DND-41 (cell line): ENCODE data around the gene MYDGF.

ENCODE experiments used
- ATAC-seq: fragments of 200-7000 bp; cut with Tn5 transposase; 3 replicates; pipeline ENCODE4 v1.9.1; 2021; ENCODE audit warnings: low read depth; ENCODE audit not compliant: insufficient read depth
- DNase-seq: peaks from one replicate; pipeline ENCODE4 v3.0.0-alpha.2; 2020
- H2AFZ ChIP-seq: 2 replicates; pipeline ENCODE4 v1.6.0; 2012; ENCODE audit warnings: low read depth, low read length
- H3K27ac ChIP-seq: 2 replicates; pipeline ENCODE4 v1.5.1; 2012; ENCODE audit warnings: low read length, inconsistent platforms
- H3K27me3 ChIP-seq: fragments of 200-600 bp; sonication (generic); 2 replicates; pipeline ENCODE4 v1.6.0; 2012; ENCODE audit warnings: low read length, mild to moderate bottlenecking, inconsistent platforms; ENCODE audit not compliant: insufficient read depth, poor library complexity
- H3K36me3 ChIP-seq: 2 replicates; pipeline ENCODE4 v1.5.1; 2012; ENCODE audit warnings: low read length, inconsistent platforms; ENCODE audit not compliant: insufficient read depth
- H3K4me1 ChIP-seq: 2 replicates; pipeline ENCODE4 v1.5.1; 2012; ENCODE audit warnings: mild to moderate bottlenecking, low read length; ENCODE audit not compliant: insufficient read depth
- H3K4me2 ChIP-seq: 2 replicates; pipeline ENCODE4 v1.6.0; 2012; ENCODE audit warnings: mild to moderate bottlenecking, moderate library complexity, low read length, inconsistent platforms; ENCODE audit not compliant: insufficient read depth
- H3K4me3 ChIP-seq, 2 experiments: fragments of 200-600 bp in 1 of 2; shearing (Covaris generic) in 1 of 2; 2 replicates each; pipeline ENCODE4 v1.5.1; 2012 to 2016; ENCODE audit warnings: inconsistent platforms in 2 of 2, low read length in 2 of 2, mild to moderate bottlenecking in 2 of 2, low read depth in 1 of 2, moderate library complexity in 1 of 2
- H3K79me2 ChIP-seq: 2 replicates; pipeline ENCODE4 v1.6.0; 2012; ENCODE audit warnings: low read length, inconsistent platforms; ENCODE audit not compliant: insufficient read depth
- H3K9ac ChIP-seq: 2 replicates; pipeline ENCODE4 v1.6.0; 2012; ENCODE audit warnings: low read depth, mild to moderate bottlenecking, inconsistent platforms, low read length, moderate library complexity
- H3K9me3 ChIP-seq: 2 replicates; pipeline ENCODE4 v1.5.1; 2012; ENCODE audit warnings: low read length, moderate library complexity, mild to moderate bottlenecking, inconsistent platforms; ENCODE audit not compliant: insufficient read depth, severe bottlenecking
- H4K20me1 ChIP-seq: 2 replicates; pipeline ENCODE4 v1.6.0; 2012; ENCODE audit warnings: low read length; ENCODE audit not compliant: insufficient read depth
- CTCF ChIP-seq: IDR thresholded peaks from 2 replicates; pipeline ENCODE4 v1.5.1; 2012; ENCODE audit warnings: borderline replicate concordance, low read length, moderate library complexity, mild to moderate bottlenecking; ENCODE audit not compliant: poor library complexity, severe bottlenecking; ENCODE audit errors: extremely low read depth
- EZH2 ChIP-seq: IDR thresholded peaks from 3 replicates; pipeline ENCODE4 v1.6.1; 2012; ENCODE audit warnings: borderline replicate concordance, low read depth, mild to moderate bottlenecking, moderate library complexity, low read length, inconsistent platforms; ENCODE audit not compliant: severe bottlenecking

MYDGF gene

GRCh38 chr19:4624301-4624700 lies 45.8 kb downstream of the MYDGF start:
- Histone ChIP-seq H3K27ac (no peak overlapping the region), H3K4me1 (no peaks in the 10 kb centered on the region), H2AFZ (no peak overlapping the region), H3K9ac (no peak overlapping the region), H3K27me3 (no peaks in the 10 kb centered on the region), H3K4me3 (no peak overlapping the region), H3K36me3 (no peaks in the 10 kb centered on the region), H3K4me2 (no peak overlapping the region), H3K9me3 (no peaks in the 10 kb centered on the region), H4K20me1 (no peaks in the 10 kb centered on the region), H3K79me2 (no peaks in the 10 kb centered on the region)
- ATAC-seq (no peak), DNase-seq (no peak)
- TF ChIP-seq CTCF: no peak
- no peak for TF ChIP-seq EZH2

GRCh38 chr19:4622695-4623421 lies 47.3 kb downstream of the MYDGF start:
- Histone ChIP-seq H3K9me3 (no peaks in the 10 kb centered on the region), H3K27ac (no peak overlapping the region), H3K4me1 (no peaks in the 10 kb centered on the region), H3K9ac (no peak overlapping the region), H3K36me3 (no peaks in the 10 kb centered on the region), H4K20me1 (no peaks in the 10 kb centered on the region), H3K4me3 (no peak overlapping the region), H2AFZ (no peak overlapping the region), H3K79me2 (no peaks in the 10 kb centered on the region), H3K27me3 (peaks cover 2% of the 10 kb centered on the region), H3K4me2 (no peak overlapping the region)
- DNase-seq (no peak), ATAC-seq (no peak; the same call in 2 of the 3 replicates)
- TF ChIP-seq CTCF (no peak), EZH2 (no peak)

- Histone ChIP-seq H3K79me2 (no peaks in the 10 kb centered on the region), H3K27me3 (peaks cover 5% of the 10 kb centered on the region), H3K27ac (no peak overlapping the region), H3K9me3 (no peaks in the 10 kb centered on the region), H2AFZ (no peak overlapping the region), H3K4me1 (no peaks in the 10 kb centered on the region), H3K4me3 (no peak overlapping the region), H3K36me3 (no peaks in the 10 kb centered on the region), H4K20me1 (no peaks in the 10 kb centered on the region), H3K9ac (no peak overlapping the region), H3K4me2 (no peak overlapping the region)
- TF ChIP-seq CTCF (no peak), EZH2 (no peak)
- ATAC-seq: no peak
- DNase-seq: no peak
These were observed 49.5 kb downstream of the MYDGF start for GRCh38 chr19:4620675-4621074.
